Brain microvascular endothelial cell (primary cell): ENCODE data around the gene PSEN1.
A peak's percentile ranks its signal among the peaks of the same experiment; 100 is the strongest.

Experiments used
- DNase-seq: peaks from one replicate; pipeline ENCODE4 v3.0.0-alpha.2; 2020
- H3K27ac ChIP-seq: fragments of 250-450 bp; sonication (Bioruptor Pico); 2 replicates; pipeline ENCODE4 v1.5.1; 2020; ENCODE audit warnings: mild to moderate bottlenecking, moderate library complexity
- H3K27me3 ChIP-seq: fragments of 250-450 bp; sonication (Bioruptor Pico); replicated peaks from 2 replicates; pipeline ENCODE4 v1.5.1; 2020; ENCODE audit warnings: mild to moderate bottlenecking
- H3K36me3 ChIP-seq: fragments of 250-450 bp; sonication (Bioruptor Pico); replicated peaks from 2 replicates; pipeline ENCODE4 v1.5.1; 2020; ENCODE audit warnings: mild to moderate bottlenecking
- H3K4me3 ChIP-seq: 2 replicates; pipeline ENCODE4 v1.5.1; 2011; ENCODE audit warnings: low read depth, mild to moderate bottlenecking, control low read depth, low read length, moderate library complexity
- in situ Hi-C: cut with HindIII; loops from 2 replicates; pipeline ENCODE4 v1.10.0; 2017; ENCODE audit warnings: low sequenced_read_pairs, low pct_ligation_motif_present
- TF ChIP-seq, protein P1 (sequence below): IDR thresholded peaks from 2 replicates; pipeline ENCODE4 v1.5.1; 2011; ENCODE audit warnings: low read depth, mild to moderate bottlenecking, moderate library complexity, low read length, control low read depth, inconsistent platforms; ENCODE audit errors: missing control alignments

Gene PSEN1

DNA sequence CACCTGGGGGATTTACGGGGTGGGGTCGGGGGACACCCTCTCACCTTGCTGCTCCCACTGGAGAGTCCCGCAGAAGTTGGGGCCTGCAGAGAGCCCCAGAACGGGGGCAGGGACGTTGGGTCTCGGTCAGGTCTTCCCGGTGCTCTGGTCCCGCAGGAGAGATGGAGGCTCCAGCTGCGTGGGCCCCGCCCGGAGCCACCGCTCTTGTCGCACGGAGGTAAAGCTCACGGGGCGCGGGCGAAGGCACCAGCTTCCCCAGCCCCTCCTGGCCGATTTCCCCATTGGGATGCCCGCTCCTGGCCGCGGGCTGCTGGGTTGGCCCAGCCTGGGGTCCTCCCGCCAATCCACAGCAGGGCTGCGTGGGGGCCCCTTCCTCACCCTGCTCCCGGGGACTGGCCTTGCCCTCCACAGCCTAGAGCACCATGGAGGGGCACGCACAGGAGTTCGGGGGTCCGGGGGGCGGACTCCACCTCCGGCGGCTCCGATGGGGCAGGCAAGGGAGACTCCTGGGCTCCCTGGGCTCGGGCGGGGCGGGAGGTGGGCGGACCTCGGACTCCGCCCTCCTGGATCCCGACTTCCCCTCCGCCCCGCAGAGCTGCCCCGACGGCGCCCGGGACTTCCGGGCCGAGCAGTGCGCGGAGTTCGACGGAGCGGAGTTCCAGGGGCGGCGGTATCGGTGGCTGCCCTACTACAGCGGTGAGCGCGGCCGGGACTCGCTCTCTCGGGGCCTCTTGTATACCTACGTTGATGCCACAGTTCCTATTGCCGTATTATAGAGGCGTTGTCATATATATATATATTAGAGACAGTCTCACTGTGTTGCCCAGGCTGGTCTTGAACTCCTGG, 109.4 kb downstream of the PSEN1 start:
- Histone ChIP-seq H3K27me3 (no peaks in the 10 kb centered on the region), H3K36me3 (no peaks in the 10 kb centered on the region), H3K27ac (no peak overlapping the region), H3K4me3 (peak overlapping the region; percentile 62)
- in situ Hi-C loops: no loop called here
- TF ChIP-seq, protein P1, sequence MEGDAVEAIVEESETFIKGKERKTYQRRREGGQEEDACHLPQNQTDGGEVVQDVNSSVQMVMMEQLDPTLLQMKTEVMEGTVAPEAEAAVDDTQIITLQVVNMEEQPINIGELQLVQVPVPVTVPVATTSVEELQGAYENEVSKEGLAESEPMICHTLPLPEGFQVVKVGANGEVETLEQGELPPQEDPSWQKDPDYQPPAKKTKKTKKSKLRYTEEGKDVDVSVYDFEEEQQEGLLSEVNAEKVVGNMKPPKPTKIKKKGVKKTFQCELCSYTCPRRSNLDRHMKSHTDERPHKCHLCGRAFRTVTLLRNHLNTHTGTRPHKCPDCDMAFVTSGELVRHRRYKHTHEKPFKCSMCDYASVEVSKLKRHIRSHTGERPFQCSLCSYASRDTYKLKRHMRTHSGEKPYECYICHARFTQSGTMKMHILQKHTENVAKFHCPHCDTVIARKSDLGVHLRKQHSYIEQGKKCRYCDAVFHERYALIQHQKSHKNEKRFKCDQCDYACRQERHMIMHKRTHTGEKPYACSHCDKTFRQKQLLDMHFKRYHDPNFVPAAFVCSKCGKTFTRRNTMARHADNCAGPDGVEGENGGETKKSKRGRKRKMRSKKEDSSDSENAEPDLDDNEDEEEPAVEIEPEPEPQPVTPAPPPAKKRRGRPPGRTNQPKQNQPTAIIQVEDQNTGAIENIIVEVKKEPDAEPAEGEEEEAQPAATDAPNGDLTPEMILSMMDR: no peak
- no peak for DNase-seq

DNA sequence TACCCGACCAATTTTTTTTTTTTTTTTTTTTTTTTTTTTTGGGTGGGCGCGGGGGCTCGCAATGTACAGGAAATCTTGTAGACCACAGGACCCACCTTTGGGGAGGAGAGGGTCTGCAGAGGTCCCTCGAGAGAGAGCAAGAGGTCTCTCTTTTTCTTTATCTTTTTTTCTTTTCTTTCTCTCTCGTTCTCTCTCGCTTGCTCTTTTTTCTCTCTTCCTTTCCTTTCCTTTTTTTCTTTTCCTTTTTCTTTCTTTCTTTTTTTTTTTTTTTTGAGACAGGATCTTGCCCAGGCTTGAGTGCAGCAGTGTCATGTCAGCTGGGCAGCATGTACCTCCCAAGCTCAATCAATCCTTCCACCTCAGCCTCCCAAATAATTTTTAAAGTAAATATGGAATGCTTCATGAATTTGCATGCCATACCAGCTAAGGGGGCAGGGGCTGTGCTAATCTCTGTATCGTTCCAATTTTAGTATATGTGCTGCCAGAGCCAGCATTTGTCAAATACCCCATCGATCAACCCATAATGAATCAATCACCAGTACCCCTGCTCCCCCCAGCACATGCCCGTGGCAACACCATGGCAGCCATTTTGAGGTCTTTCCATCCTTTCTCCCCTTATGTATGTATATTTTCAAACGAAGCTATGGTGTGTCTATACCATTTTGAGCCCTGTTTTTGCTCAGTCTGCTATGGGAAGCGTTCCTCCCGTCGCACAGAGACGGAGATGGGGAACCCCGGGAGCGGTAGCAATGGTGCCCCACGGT, 110.3 kb downstream of the PSEN1 start:
- TF ChIP-seq, protein P1: no peak
- DNase-seq: no peak
- Histone ChIP-seq H3K27me3 (no peaks in the 10 kb centered on the region), H3K4me3 (peak overlapping the region; percentile 62), H3K36me3 (no peaks in the 10 kb centered on the region), H3K27ac (no peak overlapping the region)
- in situ Hi-C loops: no loop called here

- peak; percentile 66 for DNase-seq
- Histone ChIP-seq H3K36me3 (no peaks in the 10 kb centered on the region), H3K27me3 (no peaks in the 10 kb centered on the region), H3K4me3 (no peak overlapping the region), H3K27ac (no peak overlapping the region)
- in situ Hi-C loops: no loop called here
- TF ChIP-seq, protein P1: no peak
These were observed 112.0 kb downstream of the PSEN1 start for GRCh38 chr14:73248108-73248868.

GRCh38 chr14:73249108-73249507, 112.8 kb downstream of the PSEN1 start:
- DNase-seq: no peak
- TF ChIP-seq, protein P1: no peak
- Histone ChIP-seq H3K4me3 (no peak overlapping the region), H3K36me3 (no peaks in the 10 kb centered on the region), H3K27ac (no peak overlapping the region), H3K27me3 (no peaks in the 10 kb centered on the region)
- in situ Hi-C loops: no loop called here

DNA sequence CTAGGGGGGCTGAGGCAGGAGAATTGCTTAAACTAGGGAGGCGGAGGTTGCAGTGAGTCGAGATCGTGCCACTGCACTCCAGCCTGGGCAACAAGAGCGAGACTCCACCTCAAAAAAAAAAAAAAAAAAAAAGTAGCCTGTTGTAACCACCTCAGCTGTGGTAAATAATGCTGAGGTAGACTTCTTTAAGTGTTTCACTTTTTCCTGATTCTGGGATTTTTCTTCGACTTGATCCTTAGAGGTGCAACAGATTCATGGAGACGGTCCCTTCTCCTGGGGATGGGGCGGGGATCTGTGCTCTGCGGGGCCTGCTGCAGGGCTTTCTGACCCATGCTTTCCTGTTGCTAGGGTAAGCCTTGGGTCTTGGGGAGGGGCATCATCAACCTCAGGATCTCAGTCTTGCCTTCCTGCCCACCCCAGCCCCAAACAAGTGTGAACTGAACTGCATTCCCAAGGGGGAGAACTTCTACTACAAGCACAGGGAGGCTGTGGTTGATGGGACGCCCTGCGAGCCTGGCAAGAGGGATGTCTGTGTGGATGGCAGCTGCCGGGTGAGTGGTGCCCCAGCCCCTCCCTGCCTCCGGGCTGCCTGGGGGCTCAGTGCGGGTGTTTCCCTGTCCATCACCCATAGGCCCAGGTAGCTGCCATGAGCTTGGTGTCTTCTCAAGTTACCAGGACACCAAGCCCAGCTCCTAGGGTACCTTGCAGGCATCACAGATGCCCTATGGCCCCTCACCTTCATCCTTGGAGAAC, 113.4 kb downstream of the PSEN1 start:
- in situ Hi-C loops: no loop called here
- Histone ChIP-seq H3K4me3 (no peak overlapping the region), H3K36me3 (no peaks in the 10 kb centered on the region), H3K27ac (no peak overlapping the region), H3K27me3 (no peaks in the 10 kb centered on the region)
- TF ChIP-seq, protein P1: no peak
- no peak for DNase-seq
